K562 (cell line): ENCODE data around the gene SLC25A45. TPM values are rescaled to one million over a fixed set of nuclear protein-coding genes. Genes with fewer than 3 reads are reported as not detected.

ENCODE experiments used
- BRCA1 ChIP-seq, 2 experiments: fragments of 450-650 bp in 1 of 2; sonication (generic) in 1 of 2; formaldehyde crosslinking in 1 of 2; IDR thresholded peaks; 2 replicates each; pipeline versions ENCODE4 v1.5.0 to v1.6.1; 2017 to 2020; ENCODE audit warnings: mild to moderate bottlenecking in 1 of 2, missing genetic modification reagents in 1 of 2
- EGR1 ChIP-seq: fragments of 450-650 bp; conservative IDR thresholded peaks from 2 replicates; pipeline ENCODE4 v1.6.1; 2017; ENCODE audit warnings: mild to moderate bottlenecking
- EWSR1 ChIP-seq: fragments of 450-650 bp; IDR thresholded peaks from 2 replicates; pipeline ENCODE4 v1.6.1; 2018; ENCODE audit warnings: borderline replicate concordance, mild to moderate bottlenecking, low read depth, moderate library complexity; ENCODE audit not compliant: partially characterized antibody
- EZH2 ChIP-seq: IDR thresholded peaks from 2 replicates; pipeline ENCODE4 v1.6.1; 2012; ENCODE audit warnings: low read depth, mild to moderate bottlenecking, inconsistent platforms, low read length, borderline replicate concordance
- FOXK2 ChIP-seq, 2 experiments: fragments of 450-650 bp; IDR thresholded peaks in 1 of 2; conservative IDR thresholded peaks in 1 of 2; 2 replicates each; pipeline ENCODE4 v1.6.1; 2016; ENCODE audit warnings: low read depth in 2 of 2, mild to moderate bottlenecking in 1 of 2
- HLTF ChIP-seq: fragments of 450-650 bp; IDR thresholded peaks from 2 replicates; pipeline ENCODE4 v1.6.1; 2016
- HMGN3 ChIP-seq: IDR thresholded peaks from 2 replicates; pipeline ENCODE4 v1.6.1; 2011; ENCODE audit warnings: borderline replicate concordance, low read depth, mild to moderate bottlenecking, mixed read lengths, low read length; ENCODE audit not compliant: insufficient read length; ENCODE audit errors: extremely low read depth
- KHSRP ChIP-seq: fragments of 450-650 bp; IDR thresholded peaks from 2 replicates; pipeline ENCODE4 v1.6.1; 2017
- MAZ ChIP-seq, 2 experiments: fragments of 450-650 bp in 1 of 2; sonication (generic) in 1 of 2; formaldehyde crosslinking; IDR thresholded peaks in 1 of 2; conservative IDR thresholded peaks in 1 of 2; 2 replicates each; pipeline versions ENCODE4 v1.4.0 to v1.5.0; 2020; ENCODE audit warnings: mild to moderate bottlenecking in 1 of 2, missing genetic modification reagents in 1 of 2
- MED1 ChIP-seq: sonication (generic); formaldehyde crosslinking; IDR thresholded peaks from 2 replicates; pipeline ENCODE4 v1.8.1; 2023; ENCODE audit warnings: missing genetic modification reagents, borderline replicate concordance
- NONO ChIP-seq, 2 experiments: fragments of 200-400 bp in 1 of 2; fragments of 450-650 bp in 1 of 2; formaldehyde crosslinking in 1 of 2; IDR thresholded peaks; 2 replicates each; pipeline ENCODE4 v1.6.1; 2017; ENCODE audit warnings: low read depth in 2 of 2, mild to moderate bottlenecking in 2 of 2, moderate library complexity in 2 of 2, low read length in 1 of 2
- NR2C2 ChIP-seq, 2 experiments: fragments of 200-800 bp in 1 of 2; sonication (Bioruptor generic) in 1 of 2; sonication (generic) in 1 of 2; formaldehyde crosslinking in 1 of 2; IDR thresholded peaks; 2 replicates each; pipeline versions ENCODE4 v1.6.1 to v1.8.0; 2016 to 2022; ENCODE audit warnings: mild to moderate bottlenecking in 1 of 2, missing compliant biosample characterization in 1 of 2, missing genetic modification characterization in 1 of 2, missing genetic modification reagents in 1 of 2
- NR2F6 ChIP-seq: fragments of 450-650 bp; formaldehyde crosslinking; IDR thresholded peaks from 2 replicates; pipeline ENCODE4 v1.4.0; 2020; ENCODE audit warnings: mild to moderate bottlenecking
- PCBP1 ChIP-seq: fragments of 200-400 bp; formaldehyde crosslinking; IDR thresholded peaks from 2 replicates; pipeline ENCODE4 v1.6.1; 2018; ENCODE audit warnings: mild to moderate bottlenecking, low read depth, low read length; ENCODE audit not compliant: poor library complexity, severe bottlenecking
- PHB2 ChIP-seq: fragments of 450-650 bp; IDR thresholded peaks from 2 replicates; pipeline ENCODE4 v1.6.1; 2017; ENCODE audit warnings: low read depth
- PHTF2 ChIP-seq: fragments of 250-450 bp; sonication (Bioruptor Pico); IDR thresholded peaks from 2 replicates; pipeline ENCODE4 v1.5.0; 2021; ENCODE audit warnings: mild to moderate bottlenecking
- POLR2B ChIP-seq: fragments of 450-650 bp; IDR thresholded peaks from 2 replicates; pipeline ENCODE4 v1.6.1; 2018; ENCODE audit warnings: low read depth; ENCODE audit not compliant: partially characterized antibody
- RBM34 ChIP-seq: fragments of 200-400 bp; formaldehyde crosslinking; IDR thresholded peaks from 2 replicates; pipeline ENCODE4 v1.6.1; 2018; ENCODE audit warnings: low read length, borderline replicate concordance; ENCODE audit not compliant: insufficient read depth
- TCF7 ChIP-seq: sonication (generic); IDR thresholded peaks from 2 replicates; pipeline ENCODE4 v1.6.1; 2016; ENCODE audit warnings: antibody characterized with exemption, borderline replicate concordance
- TRIM24 ChIP-seq, 2 experiments: fragments of 450-650 bp; IDR thresholded peaks; 2 replicates each; pipeline ENCODE4 v1.6.1; 2016
- ZBED1 ChIP-seq: IDR thresholded peaks from 2 replicates; pipeline ENCODE4 v1.6.1; 2014
- ZNF75A ChIP-seq: fragments of 450-650 bp; formaldehyde crosslinking; IDR thresholded peaks from 2 replicates; pipeline ENCODE4 v1.4.0; 2020; ENCODE audit warnings: mild to moderate bottlenecking
- polyA plus RNA-seq, 8 experiments: library from polyadenylated mRNA; depleted of rRNA in 4 of 8; stranded (reverse) in 5 of 8; unstranded in 3 of 8; fragments of >200 nt; fragmentation: Nextera tagmentation in 2 of 8; fragmentation: Illumina TruSeq in 1 of 8; extraction: Ambion mirVana in 2 of 8; extraction: Trizol in 1 of 8; gene quantifications; 2 replicates each; pipeline versions ENCODE4 v1.2.1 to v1.2.3, GENCODE V29; 2011 to 2014; ENCODE audit warnings: inconsistent platforms in 1 of 8, missing spikeins in 1 of 8
- total RNA-seq, 7 experiments: library from RNA; depleted of rRNA in 6 of 7; stranded (reverse); fragments of >200 nt in 6 of 7; fragmentation: Illumina TruSeq in 2 of 7; extraction: Trizol in 2 of 7; gene quantifications; 2 replicates each; pipeline versions ENCODE4 v1.2.1 to v1.2.3, GENCODE V29; 2011 to 2021; ENCODE audit warnings: low replicate concordance in 1 of 7
- TF ChIP-seq, protein P1 (sequence below): fragments of 250-450 bp; sonication (Bioruptor Pico); IDR thresholded peaks from 2 replicates; pipeline ENCODE4 v1.9.0; 2021; ENCODE audit warnings: mild to moderate bottlenecking
- TF ChIP-seq, protein P2 (sequence below): fragments of 250-450 bp; sonication (Bioruptor Pico); IDR thresholded peaks from 2 replicates; pipeline ENCODE4 v1.5.1; 2021; ENCODE audit warnings: mild to moderate bottlenecking

The SLC25A45 gene
- total and polyA plus RNA-seq, 9 of the 15 experiments (the other 6 are each of a cell fraction or from before 2014, with no cell fraction given): 0.15 to 2.3 (median 0.68) TPM

DNA sequence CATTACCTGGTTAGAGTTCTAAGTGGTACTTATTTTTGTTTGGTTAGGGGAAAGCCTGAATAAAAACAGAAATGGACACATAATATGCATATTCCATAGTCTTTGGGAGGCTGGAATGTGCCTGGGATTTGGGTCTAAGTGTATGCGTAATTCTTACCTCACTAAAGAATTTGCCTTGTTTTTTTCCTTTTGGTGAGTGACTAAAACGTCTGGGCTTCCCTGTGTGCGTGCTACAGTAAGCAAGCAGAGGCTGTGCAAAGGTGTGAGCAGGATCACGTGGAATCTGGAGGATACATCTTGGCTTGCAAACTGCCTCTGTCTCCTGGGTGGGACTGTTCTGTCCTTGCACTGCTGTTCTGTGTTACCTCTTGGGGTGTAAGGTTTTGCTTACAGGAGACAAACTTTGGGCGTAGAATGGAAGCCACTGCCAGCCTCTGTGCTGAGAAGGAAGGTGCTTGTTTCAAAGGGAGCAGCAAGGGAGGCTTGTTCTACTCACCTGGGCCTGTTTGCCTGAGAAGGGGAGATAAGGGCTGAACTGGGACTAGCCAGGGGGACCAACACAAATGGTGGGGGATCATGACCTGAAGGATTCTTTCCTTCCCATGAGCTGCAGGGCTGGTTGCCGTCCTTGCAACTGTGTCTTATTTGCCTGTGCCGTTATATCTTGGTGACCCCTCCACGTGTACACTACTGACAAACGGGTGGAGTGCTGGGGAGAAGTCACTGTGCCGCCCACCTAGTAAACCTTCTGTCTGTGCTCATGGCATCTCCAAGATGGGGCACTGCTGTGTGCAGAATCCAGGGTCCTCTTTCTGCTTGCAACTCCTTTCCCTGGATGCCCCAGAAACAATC, 44.6 kb upstream of the SLC25A45 start (continued):
- no peak for TF ChIP-seq MED1 (CRISPR knock-in tag)
- peak in 1 of 2 experiments; percentile 77; a peak in 2 of 4 replicates for TF ChIP-seq MAZ (CRISPR knock-in tag; conservative IDR thresholded peaks at IDR 0.05 in 1 of 2, IDR thresholded peaks at IDR 0.05 in 1 of 2)
- TF ChIP-seq KHSRP: peak; percentile 61
- peak; percentile 79 for TF ChIP-seq POLR2B
- TF ChIP-seq HMGN3: peak; percentile 96
- no peak for TF ChIP-seq PHB2
- TF ChIP-seq BRCA1 (IDR thresholded peaks at IDR 0.05): no peak
- no peak for TF ChIP-seq BRCA1 (CRISPR knock-in tag; IDR thresholded peaks at IDR 0.05)
- TF ChIP-seq EWSR1: no peak
- TF ChIP-seq, protein P1, sequence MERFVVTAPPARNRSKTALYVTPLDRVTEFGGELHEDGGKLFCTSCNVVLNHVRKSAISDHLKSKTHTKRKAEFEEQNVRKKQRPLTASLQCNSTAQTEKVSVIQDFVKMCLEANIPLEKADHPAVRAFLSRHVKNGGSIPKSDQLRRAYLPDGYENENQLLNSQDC (CRISPR knock-in tag): peak; percentile 61; the same call in 1 of the 2 replicates
- peak; percentile 53; the same call in 1 of the 2 replicates for TF ChIP-seq EGR1
- TF ChIP-seq TRIM24 (IDR thresholded peaks at IDR 0.05): peak; percentile 6 to 58; a peak in 2 of 4 replicates
- TF ChIP-seq HLTF: no peak
- no peak for TF ChIP-seq TCF7
- peak in 1 of 2 experiments; percentile 90; a peak in 2 of 4 replicates for TF ChIP-seq NONO (IDR thresholded peaks at IDR 0.05; ENCODE audit: low read depth in 2 of 2, low read length in 1 of 2)
- 0 out of 2 replicates have a peak, but pooled peaks have one; percentile 21 for TF ChIP-seq ZNF75A
- TF ChIP-seq NR2C2 (CRISPR knock-in tag; IDR thresholded peaks at IDR 0.05): no peak; the same call in 1 of the 2 replicates
- no peak for TF ChIP-seq NR2C2 (tag; IDR thresholded peaks at IDR 0.05)
- TF ChIP-seq, protein P2, sequence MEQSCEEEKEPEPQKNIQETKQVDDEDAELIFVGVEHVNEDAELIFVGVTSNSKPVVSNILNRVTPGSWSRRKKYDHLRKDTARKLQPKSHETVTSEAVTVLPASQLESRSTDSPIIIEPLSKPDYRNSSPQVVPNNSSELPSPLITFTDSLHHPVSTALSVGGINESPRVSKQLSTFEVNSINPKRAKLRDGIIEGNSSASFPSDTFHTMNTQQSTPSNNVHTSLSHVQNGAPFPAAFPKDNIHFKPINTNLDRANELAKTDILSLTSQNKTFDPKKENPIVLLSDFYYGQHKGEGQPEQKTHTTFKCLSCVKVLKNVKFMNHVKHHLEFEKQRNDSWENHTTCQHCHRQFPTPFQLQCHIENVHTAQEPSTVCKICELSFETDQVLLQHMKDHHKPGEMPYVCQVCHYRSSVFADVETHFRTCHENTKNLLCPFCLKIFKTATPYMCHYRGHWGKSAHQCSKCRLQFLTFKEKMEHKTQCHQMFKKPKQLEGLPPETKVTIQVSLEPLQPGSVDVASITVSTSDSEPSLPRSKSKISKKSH (CRISPR knock-in tag): 0 out of 2 replicates have a peak, but pooled peaks have one; percentile 35
- TF ChIP-seq NR2F6: peak; percentile 28; the same call in 1 of the 2 replicates
- TF ChIP-seq EZH2: no peak
- 0 out of 4 replicates have a peak, but pooled peaks of 1 of the 2 experiments have one; percentile 11 for TF ChIP-seq FOXK2 (conservative IDR thresholded peaks at IDR 0.05 in 1 of 2, IDR thresholded peaks at IDR 0.05 in 1 of 2; ENCODE audit: low read depth in 2 of 2)
- TF ChIP-seq PCBP1: no peak
- peak; percentile 89 for TF ChIP-seq ZBED1
- TF ChIP-seq RBM34: no peak
- TF ChIP-seq PHTF2 (CRISPR knock-in tag): 0 out of 2 replicates have a peak, but pooled peaks have one; percentile 21
